Activated T-cell treated with anti-CD3 and anti-CD28 coated beads, Interleukin-2, amount 50 U/mL, for 72 hours (primary cell): ENCODE results near the gene TINCR. TPM values are rescaled to one million over a fixed set of nuclear protein-coding genes. Genes with fewer than 3 reads are reported as not detected.
"Not testable (repeated sequence)": the region's sequence is repeated elsewhere in the genome, so short reads cannot be mapped to it uniquely, and the experiment has no call there.

ENCODE experiments used
- ATAC-seq, 2 donors: fragments of 150-1000 bp; cut with Tn5 transposase; replicated peaks in 1 of 2; 2 replicates each; pipeline ENCODE4 v1.10.0; 2021; ENCODE audit warnings: moderate library complexity in 2 of 2, mild to moderate bottlenecking in 1 of 2
- DNase-seq, 2 donors: peaks; one replicate each; pipeline ENCODE4 v3.0.0; 2021 to 2022; ENCODE audit warnings: mixed read lengths in 1 of 2
- H3K27ac Mint-ChIP-seq: one replicate; pipeline ENCODE4 v1.8.0; 2022; ENCODE audit warnings: mild to moderate bottlenecking, moderate library complexity, mixed read lengths
- H3K27me3 Mint-ChIP-seq: one replicate; pipeline ENCODE4 v1.8.0; 2022; ENCODE audit warnings: low read depth, mixed read lengths
- H3K36me3 Mint-ChIP-seq, 2 donors: one replicate each; pipeline ENCODE4 v1.8.0; 2022; ENCODE audit warnings: mixed read lengths in 2 of 2, mild to moderate bottlenecking in 1 of 2; ENCODE audit not compliant: insufficient read depth in 2 of 2
- H3K4me1 Mint-ChIP-seq: one replicate; pipeline ENCODE4 v1.8.0; 2022; ENCODE audit warnings: low read depth, mixed read lengths
- H3K4me3 Mint-ChIP-seq, 2 donors: one replicate each; pipeline ENCODE4 v1.8.0; 2022; ENCODE audit warnings: mild to moderate bottlenecking in 2 of 2, mixed read lengths in 2 of 2, moderate library complexity in 2 of 2
- H3K9me3 Mint-ChIP-seq, 2 donors: one replicate each; pipeline ENCODE4 v1.8.0; 2022; ENCODE audit warnings: mixed read lengths in 2 of 2
- total RNA-seq, 2 donors: library from RNA; stranded (reverse); gene quantifications; one replicate each; pipeline ENCODE4 v1.2.3, GENCODE V29; 2022

The TINCR gene
- total RNA-seq: under 1 TPM; 0.91 to 0.93 TPM

DNA sequence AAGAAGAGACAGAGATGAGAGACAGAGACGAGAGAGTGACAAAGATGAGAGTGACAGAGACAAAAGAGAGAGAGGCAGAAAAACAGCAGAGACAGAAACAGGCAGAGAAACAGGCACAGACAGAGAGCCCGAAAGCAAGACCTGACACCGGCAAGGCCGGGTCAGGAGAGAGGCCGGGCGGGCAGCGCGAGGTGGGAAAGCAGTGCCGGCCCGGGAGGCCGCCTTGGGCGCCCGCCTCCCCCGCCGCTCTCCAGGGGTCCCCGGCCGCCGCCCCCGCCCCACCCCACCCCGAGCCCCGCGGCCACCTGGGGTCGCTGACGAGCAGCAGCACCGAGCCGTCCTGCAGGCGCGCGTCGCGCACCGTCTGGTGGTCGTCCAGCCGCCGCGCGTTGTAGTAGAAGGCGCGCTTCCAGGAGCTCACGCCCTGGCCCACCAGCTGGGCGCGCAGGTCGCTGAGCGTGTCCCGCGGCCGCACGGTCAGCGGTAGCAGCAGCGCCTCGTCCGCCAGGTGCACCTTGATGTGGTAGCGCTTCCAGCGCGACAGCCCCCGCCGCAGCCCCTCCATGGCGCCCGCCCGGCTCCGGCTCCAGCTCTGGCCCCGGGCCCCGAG lies at the start of gene TINCR:
Gene TINCR, minus strand, starts transcription at position 594 of the 610 bp plus-strand sequence.
- no peaks in the 10 kb centered on the region for H3K9me3 Mint-ChIP-seq
- H3K27ac Mint-ChIP-seq: no peak within 1 kb of the TSS
- ATAC-seq (no peak), DNase-seq (no peak)
- H3K4me1 Mint-ChIP-seq: no peaks in the 10 kb centered on the region
- no peak within 1 kb of the TSS for H3K4me3 Mint-ChIP-seq
- H3K36me3 Mint-ChIP-seq: no peaks in the 10 kb centered on the region
- peaks cover 9% of the 10 kb centered on the region for H3K27me3 Mint-ChIP-seq

DNA sequence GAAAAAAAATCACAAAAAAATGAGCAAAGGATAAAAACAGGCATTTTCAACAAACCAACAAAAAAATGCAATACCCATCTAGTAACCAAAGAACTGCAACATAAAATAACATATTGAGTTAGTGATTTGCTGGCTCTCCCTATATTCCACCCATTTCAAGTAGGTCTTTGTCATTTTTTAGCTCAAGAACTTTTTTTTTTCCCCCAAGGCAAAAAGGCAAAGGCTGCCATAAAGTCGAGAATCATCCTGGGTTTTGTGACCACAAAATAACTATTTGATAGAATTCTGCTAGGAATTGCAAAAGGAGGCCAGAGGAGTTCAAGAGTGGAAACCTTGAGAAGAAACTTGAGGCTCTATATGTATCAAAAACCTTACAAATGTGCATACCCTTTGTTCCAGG lies 49.3 kb upstream of the TINCR start:
- H3K4me3 Mint-ChIP-seq: no peak overlapping the region
- DNase-seq (no peak), ATAC-seq (no peak)
- H3K4me1 Mint-ChIP-seq: peaks cover 44% of the 10 kb centered on the region
- no peaks in the 10 kb centered on the region for H3K9me3 Mint-ChIP-seq
- H3K27me3 Mint-ChIP-seq: no peaks in the 10 kb centered on the region
- peaks cover 28 to 57% of the 10 kb centered on the region in 2 donors for H3K36me3 Mint-ChIP-seq
- H3K27ac Mint-ChIP-seq: peak overlapping the region; percentile 86

DNA sequence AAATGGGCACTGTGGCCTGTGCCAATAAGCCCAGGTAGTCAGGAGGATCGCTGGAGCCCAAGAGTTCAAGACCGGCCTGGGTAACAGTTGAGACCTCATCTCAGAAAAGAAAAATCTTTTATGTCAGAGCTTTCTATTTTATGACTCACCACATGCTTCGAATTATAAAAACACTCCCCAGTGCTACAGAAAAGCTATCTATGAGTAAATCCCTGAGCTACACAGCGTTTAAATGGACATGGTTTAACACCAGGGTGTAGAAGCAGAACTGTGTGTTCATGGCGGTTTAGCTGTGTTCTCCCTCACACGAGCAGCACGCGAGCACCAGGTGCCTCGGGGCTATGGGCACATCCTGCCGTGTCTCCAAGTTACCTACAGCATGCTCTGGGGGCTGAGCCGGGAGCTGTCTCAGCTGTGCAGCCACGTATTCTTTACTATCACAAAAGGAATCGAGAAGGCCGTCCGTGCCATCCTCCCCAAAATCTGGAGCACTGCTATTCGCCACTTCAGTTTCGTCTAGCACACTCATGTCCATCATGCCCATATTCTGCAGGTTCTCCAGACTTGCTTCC lies 48.1 kb upstream of the TINCR start:
- Mint-ChIP-seq H3K36me3 (peaks cover 26 to 52% of the 10 kb centered on the region in 2 donors), H3K9me3 (no peaks in the 10 kb centered on the region), H3K27me3 (no peaks in the 10 kb centered on the region), H3K4me1 (peaks cover 34% of the 10 kb centered on the region), H3K4me3 (no peak overlapping the region), H3K27ac (no peak overlapping the region)
- DNase-seq: no peak
- no peak for ATAC-seq

DNA sequence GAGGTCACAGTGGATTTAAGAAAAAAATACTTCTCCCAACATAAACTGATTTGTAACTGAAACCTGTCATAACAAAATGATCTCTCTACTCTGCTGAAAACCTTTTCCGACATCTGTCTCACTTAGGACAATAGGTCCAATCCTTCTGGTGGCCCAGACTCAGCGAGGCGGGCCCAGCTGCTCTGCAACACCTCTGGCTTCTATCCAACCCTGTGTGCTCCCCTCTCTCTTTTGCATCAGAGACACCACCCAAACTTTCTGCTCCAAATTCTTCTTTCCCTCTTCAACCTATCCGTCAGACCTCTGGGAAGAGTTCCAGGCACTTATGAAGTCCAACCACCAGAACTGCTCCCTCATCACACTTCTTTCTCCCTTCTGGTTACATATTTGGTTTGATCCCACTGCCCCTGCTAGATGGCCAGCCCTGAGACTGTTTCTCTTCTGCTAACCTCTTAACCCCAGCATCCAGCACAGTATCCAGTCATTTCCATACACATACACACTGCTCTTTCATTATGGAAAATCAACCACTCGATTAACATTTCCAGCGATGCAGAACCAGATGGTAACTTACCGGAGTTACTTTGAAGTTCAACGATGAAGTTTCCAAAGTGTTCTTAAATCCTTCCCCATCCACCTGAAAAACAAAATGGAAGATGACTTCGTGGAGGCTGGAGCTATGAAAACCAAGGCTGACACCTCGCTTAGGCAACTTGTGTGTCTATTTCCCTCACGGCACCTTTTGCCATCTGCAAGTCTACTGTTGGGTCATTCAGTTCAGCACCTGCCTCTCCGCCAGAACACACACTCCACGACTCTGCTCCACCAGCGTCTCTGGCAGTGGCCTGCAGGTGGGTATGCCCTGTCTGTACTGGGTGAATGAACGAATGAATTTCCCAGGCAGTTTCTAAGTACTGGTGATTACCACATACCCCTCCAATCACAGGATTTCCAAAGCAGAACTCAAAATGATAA lies 45.4 kb upstream of the TINCR start:
- Mint-ChIP-seq H3K36me3 (peaks cover 21 to 46% of the 10 kb centered on the region in 2 donors), H3K27me3 (no peaks in the 10 kb centered on the region), H3K9me3 (no peaks in the 10 kb centered on the region), H3K4me1 (peaks cover 10% of the 10 kb centered on the region), H3K4me3 (no peak overlapping the region), H3K27ac (peak overlapping the region; percentile 2)
- no peak for ATAC-seq
- DNase-seq: no peak

DNA sequence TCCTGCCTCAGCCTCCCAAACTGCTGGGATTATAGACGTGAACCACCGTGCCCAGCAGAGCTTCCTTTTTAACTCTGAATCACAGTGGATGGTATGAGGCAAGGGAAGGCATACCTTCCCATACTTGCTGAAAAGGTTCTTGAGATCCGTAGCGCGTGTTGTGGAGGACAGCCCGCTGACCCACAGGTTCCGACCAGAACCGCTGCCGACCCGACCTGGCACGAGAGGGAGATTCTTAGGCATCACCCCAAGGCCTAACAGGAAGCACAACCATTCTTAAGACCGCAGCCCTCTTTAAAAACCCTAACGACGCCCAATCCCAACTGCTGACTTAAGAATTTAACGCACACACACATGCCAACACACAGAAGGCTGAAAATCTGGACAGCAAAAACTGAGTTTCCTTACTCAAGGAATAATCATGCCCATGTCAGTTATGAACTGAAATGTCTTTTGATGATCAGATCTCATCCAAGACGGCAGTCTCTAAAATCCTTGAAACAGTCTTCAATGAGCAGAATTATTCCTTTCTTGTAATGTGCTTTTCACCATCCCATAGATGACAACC lies 42.2 kb upstream of the TINCR start:
- H3K9me3 Mint-ChIP-seq: no peaks in the 10 kb centered on the region

DNA sequence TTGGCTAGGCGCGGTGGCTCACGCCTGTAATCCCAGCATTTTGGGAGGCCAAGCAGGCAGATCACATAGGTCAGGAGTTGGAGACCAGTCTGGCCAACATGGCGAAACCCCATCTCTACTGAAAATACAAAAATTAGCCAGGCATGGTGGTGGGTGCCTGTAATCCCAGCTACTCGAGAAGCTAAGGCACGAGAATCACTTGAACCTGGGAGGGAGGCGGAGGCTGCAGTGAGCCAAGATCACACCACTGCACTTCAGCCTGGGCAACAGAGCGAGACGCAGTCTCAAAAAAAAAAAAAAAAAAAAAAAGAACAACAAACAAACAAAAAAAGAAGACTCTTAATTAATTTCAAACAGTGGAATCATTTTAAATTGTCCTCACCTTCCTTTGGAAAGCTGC lies 41.0 kb upstream of the TINCR start:
- not testable (repeated sequence) for H3K27me3 Mint-ChIP-seq, H3K27ac Mint-ChIP-seq, DNase-seq, ATAC-seq, H3K9me3 Mint-ChIP-seq, H3K4me3 Mint-ChIP-seq
- H3K4me1 Mint-ChIP-seq: peaks cover 17% of the 10 kb centered on the region
- H3K36me3 Mint-ChIP-seq: peaks cover 14 to 46% of the 10 kb centered on the region in 2 donors

More for the DNA sequence above, 42.2 kb upstream of the TINCR start:
- Mint-ChIP-seq H3K27ac (no peak overlapping the region), H3K4me1 (peaks cover 19% of the 10 kb centered on the region), H3K4me3 (no peak overlapping the region), H3K36me3 (peaks cover 18 to 52% of the 10 kb centered on the region in 2 donors), H3K27me3 (no peaks in the 10 kb centered on the region)
- DNase-seq (no peak), ATAC-seq (no peak)

DNA sequence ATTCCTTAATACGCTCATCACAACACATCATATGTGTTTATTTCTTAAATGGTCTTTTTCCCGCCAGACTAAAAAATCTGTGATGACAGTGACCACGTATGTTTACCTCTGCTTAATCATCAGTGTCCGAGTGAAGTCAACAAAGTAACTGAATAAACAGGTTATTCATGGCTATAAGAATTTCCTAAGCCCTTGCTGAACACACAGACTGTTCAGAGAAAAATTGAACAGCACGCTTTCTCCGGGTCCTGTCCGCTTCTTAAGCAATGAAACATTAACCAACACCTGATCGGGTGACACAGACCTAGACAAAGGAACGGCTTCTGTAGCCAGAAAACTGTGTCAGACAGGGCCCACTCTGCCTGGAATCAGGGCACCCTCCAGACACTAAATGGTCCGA lies 40.5 kb upstream of the TINCR start:
- Mint-ChIP-seq H3K27ac (no peak overlapping the region), H3K9me3 (no peaks in the 10 kb centered on the region), H3K27me3 (no peaks in the 10 kb centered on the region), H3K4me1 (peaks cover 14% of the 10 kb centered on the region), H3K4me3 (no peak overlapping the region), H3K36me3 (peaks cover 11 to 41% of the 10 kb centered on the region in 2 donors)
- ATAC-seq: no peak
- DNase-seq: no peak

DNA sequence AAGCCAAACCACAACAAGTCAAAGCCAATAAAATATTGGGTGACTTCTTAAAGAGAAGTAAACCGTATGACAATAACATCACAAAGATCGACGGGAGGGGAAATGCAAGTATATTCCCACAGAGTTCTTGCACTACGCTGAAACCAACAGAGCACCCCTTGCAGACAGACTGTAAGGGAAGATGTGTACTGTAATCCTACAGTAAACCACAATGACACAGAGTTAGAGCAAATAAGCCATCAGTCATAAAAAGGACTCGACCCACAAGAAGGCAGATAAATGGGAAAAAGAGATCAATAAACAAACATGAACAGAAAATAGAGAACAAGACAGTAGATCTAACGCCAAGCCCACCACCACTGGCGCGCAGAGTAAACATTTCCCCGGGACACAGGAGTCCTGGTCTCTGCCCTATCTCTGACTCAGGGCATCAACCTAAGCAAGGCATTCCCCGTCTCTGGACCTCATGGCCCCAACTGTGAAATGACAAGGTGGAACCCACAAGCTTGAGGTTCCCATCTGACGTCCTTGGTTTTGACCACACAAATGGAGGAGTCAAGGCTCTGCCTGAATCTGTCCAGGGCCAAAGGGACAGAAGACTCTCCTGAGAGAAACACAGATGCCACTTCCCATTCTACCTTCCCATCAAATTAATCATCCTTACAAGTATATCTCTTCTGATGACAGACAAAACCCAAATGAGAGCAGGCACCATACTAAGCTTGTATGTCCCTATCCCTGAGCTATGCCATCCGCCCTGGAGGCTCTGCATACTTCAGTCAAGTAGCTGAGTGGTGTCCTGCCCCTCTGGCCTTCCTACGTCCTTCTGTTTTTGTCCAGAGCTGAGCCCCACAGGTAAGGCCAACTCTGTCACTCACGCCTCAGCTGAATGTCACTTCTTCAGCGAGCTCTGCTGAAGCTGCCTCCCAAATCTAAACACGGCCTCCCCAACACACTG lies 39.8 kb upstream of the TINCR start:
- DNase-seq (no peak), ATAC-seq (peak; percentile 18 to 26)
- no peak overlapping the region for H3K27ac Mint-ChIP-seq
- peaks cover 14% of the 10 kb centered on the region for H3K4me1 Mint-ChIP-seq
- H3K36me3 Mint-ChIP-seq: peaks cover 6 to 35% of the 10 kb centered on the region in 2 donors
- no peaks in the 10 kb centered on the region for H3K27me3 Mint-ChIP-seq
- no peak overlapping the region for H3K4me3 Mint-ChIP-seq
- no peaks in the 10 kb centered on the region for H3K9me3 Mint-ChIP-seq

DNA sequence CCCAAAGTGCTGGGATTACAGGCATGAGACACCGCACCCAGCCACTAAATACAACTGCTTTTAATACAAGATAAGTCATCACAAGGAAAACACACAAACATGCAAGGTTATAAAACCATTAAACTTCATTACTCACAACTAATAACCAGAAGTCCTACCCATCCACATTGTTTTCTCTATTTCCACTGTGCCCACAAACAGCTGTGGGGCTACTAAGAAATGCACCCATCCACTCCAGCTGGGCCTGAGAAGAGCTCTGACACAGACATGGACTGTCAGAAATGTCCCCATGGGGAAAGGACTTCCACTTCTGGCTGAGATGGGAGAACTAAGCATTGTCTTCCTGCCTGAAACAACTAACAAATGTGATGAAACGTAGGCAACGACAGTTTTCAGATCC lies 37.6 kb upstream of the TINCR start:
- no peak for ATAC-seq
- Mint-ChIP-seq H3K27me3 (no peaks in the 10 kb centered on the region), H3K4me1 (peaks cover 14% of the 10 kb centered on the region), H3K4me3 (no peak overlapping the region), H3K9me3 (no peaks in the 10 kb centered on the region), H3K36me3 (peaks cover 7 to 30% of the 10 kb centered on the region in 2 donors), H3K27ac (peak overlapping the region; percentile 29)
- no peak for DNase-seq

DNA sequence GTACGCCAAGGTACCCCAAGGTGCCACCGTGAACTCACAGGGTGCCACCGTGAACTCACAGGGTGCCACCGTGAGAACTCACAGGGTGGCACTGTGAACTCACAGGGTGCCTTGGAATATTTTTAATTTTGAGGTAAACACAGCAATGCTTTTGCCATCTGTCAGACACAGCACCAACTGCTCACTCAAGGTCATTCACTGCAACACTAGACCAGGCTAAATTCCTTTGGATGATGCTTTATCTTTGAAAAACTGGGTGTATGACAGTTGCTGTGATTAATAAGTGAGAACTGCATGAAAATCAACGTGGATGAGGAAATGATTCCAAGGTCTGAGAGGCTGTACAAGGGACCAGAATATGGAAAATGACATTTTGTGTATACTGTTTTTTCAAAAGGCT lies 35.9 kb upstream of the TINCR start:
- no peaks in the 10 kb centered on the region for H3K27me3 Mint-ChIP-seq
- H3K36me3 Mint-ChIP-seq: peaks cover 13 to 40% of the 10 kb centered on the region in 2 donors
- H3K9me3 Mint-ChIP-seq: no peaks in the 10 kb centered on the region
- DNase-seq (no peak), ATAC-seq (no peak)
- no peak overlapping the region for H3K4me3 Mint-ChIP-seq
- H3K4me1 Mint-ChIP-seq: peaks cover 14% of the 10 kb centered on the region
- no peak overlapping the region for H3K27ac Mint-ChIP-seq

DNA sequence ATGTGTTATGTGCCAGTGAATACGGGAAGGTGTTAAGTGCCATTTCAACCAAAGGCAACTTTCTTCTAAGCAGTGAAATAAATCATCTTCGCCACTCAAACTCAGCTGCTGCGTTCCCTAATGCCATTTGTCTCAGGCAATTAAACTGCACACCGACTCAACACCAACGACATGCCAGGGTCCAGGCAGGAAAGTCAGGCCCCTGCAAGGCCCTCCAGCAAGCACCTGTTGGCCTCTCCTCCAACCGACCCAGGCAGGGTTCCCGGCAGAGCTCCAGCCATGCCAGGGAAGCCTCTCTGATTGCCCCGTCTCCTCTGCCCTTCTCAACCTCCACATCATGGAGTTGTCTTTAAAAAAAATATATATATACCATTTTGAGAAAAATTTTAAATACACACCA lies 33.0 kb upstream of the TINCR start:
- Mint-ChIP-seq H3K4me3 (no peak overlapping the region), H3K4me1 (peaks cover 8% of the 10 kb centered on the region), H3K9me3 (no peaks in the 10 kb centered on the region), H3K36me3 (peaks cover 14 to 33% of the 10 kb centered on the region in 2 donors), H3K27ac (no peak overlapping the region), H3K27me3 (no peaks in the 10 kb centered on the region)
- DNase-seq: no peak
- no peak for ATAC-seq

DNA sequence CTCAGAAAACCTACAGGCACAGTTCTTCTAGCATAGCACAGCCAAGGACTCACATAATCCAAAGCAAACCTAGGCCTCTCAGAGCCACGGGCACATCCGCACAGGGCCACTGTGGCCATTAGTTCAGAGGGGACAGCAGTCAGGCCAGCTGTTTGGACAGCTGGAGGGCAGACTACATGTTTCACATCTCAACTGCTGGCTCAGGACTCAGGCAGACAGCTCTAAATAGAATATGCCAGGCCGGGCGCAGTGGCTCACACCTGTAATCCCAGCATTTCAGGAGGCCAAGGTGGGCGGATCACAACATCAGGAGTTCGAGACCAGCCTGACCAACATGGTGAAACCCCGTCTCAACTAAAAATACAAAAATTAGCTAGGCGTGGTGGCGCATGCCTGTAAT lies 28.0 kb upstream of the TINCR start:
- H3K4me1 Mint-ChIP-seq: no peaks in the 10 kb centered on the region
- H3K27ac Mint-ChIP-seq: peak overlapping the region; percentile 10
- ATAC-seq: no peak
- no peaks in the 10 kb centered on the region for H3K9me3 Mint-ChIP-seq
- no peak overlapping the region for H3K4me3 Mint-ChIP-seq
- no peaks in the 10 kb centered on the region for H3K27me3 Mint-ChIP-seq
- peaks cover 15 to 27% of the 10 kb centered on the region in 2 donors for H3K36me3 Mint-ChIP-seq
- no peak for DNase-seq
